Mesenchymal stem cell (in vitro differentiated cells and primary cell): ENCODE data around the gene RNF11.

Experiments
- DNase-seq: peaks from one replicate; pipeline ENCODE4 v3.0.0-alpha.2; 2013
- H2AFZ ChIP-seq: one replicate; pipeline ENCODE4 v1.6.1; 2013; ENCODE audit warnings: low read depth, mild to moderate bottlenecking, control low read depth, inconsistent platforms, low read length, moderate library complexity
- H2AK5ac ChIP-seq: 2 replicates; pipeline ENCODE4 v1.6.1; 2013; ENCODE audit warnings: low read length, moderate library complexity, mild to moderate bottlenecking, inconsistent platforms; ENCODE audit not compliant: severe bottlenecking
- H2BK120ac ChIP-seq: one replicate; pipeline ENCODE4 v1.6.1; 2013; ENCODE audit warnings: low read depth, mild to moderate bottlenecking, inconsistent platforms, low read length, moderate library complexity
- H2BK12ac ChIP-seq, 2 experiments: one replicate each; pipeline ENCODE4 v1.6.1; 2013; ENCODE audit warnings: inconsistent platforms in 2 of 2, low read length in 2 of 2, mild to moderate bottlenecking in 2 of 2, moderate library complexity in 2 of 2, control low read depth in 1 of 2
- H2BK15ac ChIP-seq: one replicate; pipeline ENCODE4 v1.6.1; 2013; ENCODE audit warnings: mild to moderate bottlenecking, low read depth, inconsistent platforms; ENCODE audit not compliant: poor library complexity, severe bottlenecking
- H2BK5ac ChIP-seq: 2 replicates; pipeline ENCODE4 v1.6.1; 2013; ENCODE audit warnings: low read depth, mild to moderate bottlenecking, low read length, control low read depth, inconsistent platforms; ENCODE audit not compliant: poor library complexity, severe bottlenecking
- H3K14ac ChIP-seq, 2 experiments: one replicate each; pipeline ENCODE4 v1.6.1; 2013; ENCODE audit warnings: inconsistent platforms in 2 of 2, low read length in 2 of 2, control low read depth in 1 of 2, mild to moderate bottlenecking in 1 of 2, moderate library complexity in 1 of 2
- H3K18ac ChIP-seq, 2 experiments: one replicate each; pipeline ENCODE4 v1.6.1; 2013; ENCODE audit warnings: inconsistent platforms in 2 of 2, low read length in 2 of 2, control low read depth in 1 of 2, low read depth in 1 of 2, mild to moderate bottlenecking in 1 of 2
- H3K23ac ChIP-seq, 2 experiments: one replicate each; pipeline ENCODE4 v1.6.1; 2013; ENCODE audit warnings: inconsistent platforms in 2 of 2, low read length in 2 of 2, mild to moderate bottlenecking in 2 of 2, moderate library complexity in 2 of 2, control low read depth in 1 of 2
- H3K27ac ChIP-seq: 2 replicates; pipeline ENCODE4 v1.5.1; 2013; ENCODE audit warnings: mild to moderate bottlenecking, moderate library complexity, low read length, control low read depth, inconsistent platforms; ENCODE audit not compliant: poor library complexity, severe bottlenecking
- H3K27me3 ChIP-seq, 2 experiments: 2 replicates each; pipeline versions ENCODE4 v1.6.1 to v1.7.0; 2013; ENCODE audit warnings: low read length in 2 of 2, mild to moderate bottlenecking in 2 of 2, moderate library complexity in 2 of 2, control low read depth in 1 of 2, inconsistent platforms in 1 of 2; ENCODE audit not compliant: control insufficient read depth in 1 of 2, insufficient read depth in 1 of 2
- H3K36me3 ChIP-seq, 2 experiments: 2 replicates each; pipeline versions ENCODE4 v1.6.1 to v1.7.0; 2013; ENCODE audit warnings: low read length in 2 of 2, control low read depth in 1 of 2, inconsistent platforms in 1 of 2, low read depth in 1 of 2, mild to moderate bottlenecking in 1 of 2; ENCODE audit not compliant: insufficient read depth in 2 of 2, control insufficient read depth in 1 of 2
- H3K4ac ChIP-seq, 2 experiments: one replicate each; pipeline ENCODE4 v1.6.1; 2013; ENCODE audit warnings: inconsistent platforms in 2 of 2, low read length in 2 of 2, mild to moderate bottlenecking in 2 of 2, moderate library complexity in 2 of 2, control low read depth in 1 of 2, low read depth in 1 of 2
- H3K4me1 ChIP-seq: 2 replicates; pipeline ENCODE4 v1.6.1; 2013; ENCODE audit warnings: low read depth, low read length, control low read depth; ENCODE audit not compliant: control insufficient read depth, insufficient read depth
- H3K4me2 ChIP-seq: 2 replicates; pipeline ENCODE4 v1.6.1; 2013; ENCODE audit warnings: low read length, mild to moderate bottlenecking, inconsistent platforms; ENCODE audit not compliant: poor library complexity, severe bottlenecking
- H3K4me3 ChIP-seq, 2 experiments: 2 replicates each; pipeline versions ENCODE4 v1.5.1 to v1.7.0; 2013; ENCODE audit warnings: low read length in 2 of 2, mild to moderate bottlenecking in 2 of 2, control low read depth in 1 of 2, low read depth in 1 of 2; ENCODE audit not compliant: insufficient read depth in 1 of 2
- H3K79me1 ChIP-seq: replicated peaks from 2 replicates; pipeline ENCODE4 v1.6.1; 2013; ENCODE audit warnings: mild to moderate bottlenecking, control low read depth, low read length, inconsistent platforms; ENCODE audit not compliant: poor library complexity, severe bottlenecking
- H3K9ac ChIP-seq: 2 replicates; pipeline ENCODE4 v1.7.0; 2013; ENCODE audit warnings: mild to moderate bottlenecking, low read length, moderate library complexity
- H3K9me3 ChIP-seq: 2 replicates; pipeline ENCODE4 v1.7.0; 2013; ENCODE audit warnings: mild to moderate bottlenecking, low read length; ENCODE audit not compliant: control insufficient read depth
- H4K8ac ChIP-seq: one replicate; pipeline ENCODE4 v1.6.1; 2013; ENCODE audit warnings: inconsistent platforms, mild to moderate bottlenecking, low read length, moderate library complexity
- H4K91ac ChIP-seq: one replicate; pipeline ENCODE4 v1.6.1; 2013; ENCODE audit warnings: mild to moderate bottlenecking, low read length, inconsistent platforms
- WGBS: methylation state at CpG from one replicate; pipeline ENCODE4 v1.1.7; 2013; ENCODE audit warnings: mixed read lengths; 5-methylcytosine and 5-hydroxymethylcytosine counted together

The RNF11 gene

DNA sequence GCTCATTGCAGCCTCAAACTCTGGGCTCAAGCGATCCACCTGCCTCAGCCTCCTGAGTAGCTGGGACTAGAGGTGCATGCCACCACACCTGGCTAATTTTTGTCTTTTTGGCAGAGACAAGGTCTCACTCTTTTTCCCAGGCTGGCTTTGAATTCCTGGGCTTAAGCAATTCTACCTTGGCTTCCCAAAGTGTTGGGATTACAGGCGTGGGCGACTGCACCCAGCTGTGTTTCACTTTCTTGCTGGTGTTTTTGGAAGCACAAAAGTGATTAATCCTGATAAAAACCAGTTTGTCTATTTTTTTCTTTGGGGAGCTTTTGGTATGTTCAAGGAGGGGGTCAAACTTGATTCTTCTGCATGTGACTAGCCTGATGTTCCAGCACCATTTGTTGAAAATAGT, 19.3 kb downstream of the RNF11 start:
- Histone ChIP-seq H2BK5ac (peak overlapping the region; percentile 57), H3K4me2 (no peak overlapping the region), H2BK12ac (no peak overlapping the region), H3K18ac (no peak overlapping the region), H3K14ac (no peak overlapping the region), H2BK120ac (no peak overlapping the region), H3K9me3 (no peaks in the 10 kb centered on the region), H3K27ac (no peak overlapping the region), H3K9ac (no peak overlapping the region), H3K36me3 (peaks cover 0 to 6% of the 10 kb centered on the region in 2 experiments), H2BK15ac (no peak overlapping the region), H4K8ac (no peak overlapping the region), H3K79me1 (peaks cover 9% of the 10 kb centered on the region), H2AFZ (no peak overlapping the region), H2AK5ac (no peak overlapping the region), H4K91ac (no peak overlapping the region), H3K4me1 (peaks cover 4% of the 10 kb centered on the region), H3K4me3 (no peak overlapping the region), H3K4ac (no peak overlapping the region), H3K27me3 (no peaks in the 10 kb centered on the region), H3K23ac (no peak overlapping the region)
- no peak for DNase-seq
- WGBS: 96% methylated on average over 3 of the region's 3 CpGs

DNA sequence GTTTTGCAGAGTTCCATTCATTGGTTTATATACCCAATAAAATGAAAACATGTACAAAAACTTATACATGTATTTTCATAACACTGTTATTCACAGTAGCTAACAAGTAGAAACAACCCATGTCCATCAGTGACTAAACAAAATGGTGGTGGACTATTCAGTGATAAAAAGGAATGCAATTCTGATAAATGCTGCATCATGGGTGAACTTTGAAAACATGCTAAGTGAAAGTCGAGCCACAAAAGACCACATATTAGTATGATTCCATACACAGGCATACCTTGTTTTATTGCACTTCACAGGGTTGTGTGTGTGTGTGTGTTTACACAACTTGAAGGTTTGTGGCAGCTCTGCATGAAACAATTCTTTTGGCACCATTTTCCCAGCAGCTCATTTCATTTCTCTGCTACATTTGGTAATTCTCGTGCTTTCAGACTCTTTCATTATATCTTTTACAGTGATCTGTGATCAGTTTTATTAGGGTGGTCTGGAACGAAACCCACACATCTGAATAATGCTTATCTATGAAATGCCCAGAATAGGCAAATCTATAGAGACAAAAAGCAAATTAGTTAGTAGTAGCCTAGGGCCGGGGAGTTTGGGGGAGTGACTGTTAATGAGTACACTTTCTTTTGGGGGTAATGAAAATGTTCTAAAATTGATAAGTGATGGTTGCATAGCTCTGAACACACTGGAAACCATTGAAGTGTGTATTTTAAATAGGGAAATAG, 27.2 kb downstream of the RNF11 start:
- Histone ChIP-seq H3K79me1 (no peaks in the 10 kb centered on the region), H4K8ac (no peak overlapping the region), H4K91ac (no peak overlapping the region), H3K27me3 (no peaks in the 10 kb centered on the region), H2BK15ac (no peak overlapping the region), H2AFZ (no peak overlapping the region), H3K4me2 (no peak overlapping the region), H3K18ac (peak overlapping the region in 1 of 2 experiments; percentile 54), H3K9me3 (no peaks in the 10 kb centered on the region), H2BK120ac (no peak overlapping the region), H2BK5ac (no peak overlapping the region), H3K36me3 (no peaks in the 10 kb centered on the region), H3K4me3 (no peak overlapping the region), H3K4ac (peak overlapping the region in 1 of 2 experiments; percentile 5), H3K14ac (no peak overlapping the region), H3K4me1 (peaks cover 17% of the 10 kb centered on the region), H3K23ac (no peak overlapping the region), H3K27ac (peak overlapping the region; percentile 77), H2BK12ac (peak overlapping the region in 1 of 2 experiments; percentile 23), H3K9ac (no peak overlapping the region), H2AK5ac (no peak overlapping the region)
- no peak for DNase-seq
- 93% methylated on average over 1 of the region's 4 CpGs for WGBS

GRCh38 chr1:51264451-51264850, 28.4 kb downstream of the RNF11 start:
- Histone ChIP-seq H2BK15ac (no peak overlapping the region), H4K8ac (no peak overlapping the region), H3K36me3 (no peaks in the 10 kb centered on the region), H3K4me3 (no peak overlapping the region), H3K4me2 (peak overlapping the region; percentile 33), H2AFZ (no peak overlapping the region), H2BK5ac (no peak overlapping the region), H2BK12ac (no peak overlapping the region), H3K9ac (peak overlapping the region; percentile 59), H3K9me3 (no peaks in the 10 kb centered on the region), H2BK120ac (no peak overlapping the region), H3K4ac (no peak overlapping the region), H3K27ac (peak overlapping the region; percentile 89), H3K27me3 (no peaks in the 10 kb centered on the region), H3K18ac (no peak overlapping the region), H3K4me1 (peaks cover 19% of the 10 kb centered on the region), H3K23ac (no peak overlapping the region), H2AK5ac (no peak overlapping the region), H3K14ac (no peak overlapping the region), H4K91ac (no peak overlapping the region), H3K79me1 (peaks cover 4% of the 10 kb centered on the region)
- DNase-seq: peak; percentile 95
- WGBS: 3% methylated on average over 3 of the region's 3 CpGs

- Histone ChIP-seq H3K9ac (no peak overlapping the region), H2BK12ac (no peak overlapping the region), H3K4me3 (no peak overlapping the region), H3K79me1 (peaks cover 6% of the 10 kb centered on the region), H4K8ac (no peak overlapping the region), H3K27ac (no peak overlapping the region), H3K18ac (no peak overlapping the region), H3K27me3 (no peaks in the 10 kb centered on the region), H3K14ac (no peak overlapping the region), H2BK120ac (no peak overlapping the region), H3K4me2 (no peak overlapping the region), H3K4me1 (peaks cover 19% of the 10 kb centered on the region), H3K4ac (no peak overlapping the region), H2BK15ac (no peak overlapping the region), H3K23ac (no peak overlapping the region), H2BK5ac (no peak overlapping the region), H3K36me3 (peaks cover 0 to 5% of the 10 kb centered on the region in 2 experiments), H2AK5ac (no peak overlapping the region), H2AFZ (no peak overlapping the region), H3K9me3 (no peaks in the 10 kb centered on the region), H4K91ac (no peak overlapping the region)
- 72% methylated on average over 4 of the region's 4 CpGs for WGBS
- peak; percentile 30 for DNase-seq
These were observed 29.5 kb downstream of the RNF11 start for GRCh38 chr1:51265618-51266017.
